Stimulated activated naive CD4-positive, alpha-beta T cell treated with Interleukin-2 at 50 U/mL for 16 hours (primary cell): Measurements from ENCODE around the gene RNF223.
"Not testable (repeated sequence)": the region's sequence is repeated elsewhere in the genome, so short reads cannot be mapped to it uniquely, and the experiment has no call there.

ENCODE experiments used
- DNase-seq: peaks from one replicate; lab custom pipeline; 2025; lab: John Stamatoyannopoulos, UW

Gene RNF223

GRCh38 chr1:1044455-1045078, 29.5 kb downstream of the RNF223 start:
- no peak for DNase-seq

DNA sequence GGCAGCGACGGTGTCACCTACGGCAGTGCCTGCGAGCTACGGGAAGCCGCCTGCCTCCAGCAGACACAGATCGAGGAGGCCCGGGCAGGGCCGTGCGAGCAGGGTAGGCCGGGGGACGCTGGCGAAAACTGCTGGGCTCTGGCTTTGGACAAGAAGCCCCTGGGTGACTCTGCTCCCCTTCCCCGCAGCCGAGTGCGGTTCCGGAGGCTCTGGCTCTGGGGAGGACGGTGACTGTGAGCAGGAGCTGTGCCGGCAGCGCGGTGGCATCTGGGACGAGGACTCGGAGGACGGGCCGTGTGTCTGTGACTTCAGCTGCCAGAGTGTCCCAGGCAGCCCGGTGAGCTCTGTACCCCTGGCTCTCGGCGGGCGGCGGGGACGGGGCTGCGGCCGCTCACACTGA, 30.2 kb downstream of the RNF223 start:
- no peak for DNase-seq

DNA sequence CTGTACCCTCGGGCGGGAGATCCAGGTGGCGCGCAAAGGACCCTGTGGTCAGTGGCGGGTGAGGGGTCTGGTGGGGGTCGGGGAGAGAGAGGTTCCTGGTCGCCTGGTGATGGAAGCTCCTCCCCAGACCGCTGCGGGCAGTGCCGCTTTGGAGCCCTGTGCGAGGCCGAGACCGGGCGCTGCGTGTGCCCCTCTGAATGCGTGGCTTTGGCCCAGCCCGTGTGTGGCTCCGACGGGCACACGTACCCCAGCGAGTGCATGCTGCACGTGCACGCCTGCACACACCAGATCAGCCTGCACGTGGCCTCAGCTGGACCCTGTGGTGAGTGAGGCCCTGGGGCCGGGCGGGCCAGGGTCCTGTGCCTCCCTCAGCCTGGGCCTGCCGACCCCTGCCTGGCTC, 30.7 kb downstream of the RNF223 start:
- no peak for DNase-seq

- DNase-seq = no peak
These were observed 31.3 kb downstream of the RNF223 start for GRCh38 chr1:1042835-1043234.

- DNase-seq = no peak
These were observed 32.2 kb downstream of the RNF223 start for GRCh38 chr1:1041873-1042272.

- no peak for DNase-seq
These were observed 33.0 kb downstream of the RNF223 start for GRCh38 chr1:1041092-1041523.

DNA sequence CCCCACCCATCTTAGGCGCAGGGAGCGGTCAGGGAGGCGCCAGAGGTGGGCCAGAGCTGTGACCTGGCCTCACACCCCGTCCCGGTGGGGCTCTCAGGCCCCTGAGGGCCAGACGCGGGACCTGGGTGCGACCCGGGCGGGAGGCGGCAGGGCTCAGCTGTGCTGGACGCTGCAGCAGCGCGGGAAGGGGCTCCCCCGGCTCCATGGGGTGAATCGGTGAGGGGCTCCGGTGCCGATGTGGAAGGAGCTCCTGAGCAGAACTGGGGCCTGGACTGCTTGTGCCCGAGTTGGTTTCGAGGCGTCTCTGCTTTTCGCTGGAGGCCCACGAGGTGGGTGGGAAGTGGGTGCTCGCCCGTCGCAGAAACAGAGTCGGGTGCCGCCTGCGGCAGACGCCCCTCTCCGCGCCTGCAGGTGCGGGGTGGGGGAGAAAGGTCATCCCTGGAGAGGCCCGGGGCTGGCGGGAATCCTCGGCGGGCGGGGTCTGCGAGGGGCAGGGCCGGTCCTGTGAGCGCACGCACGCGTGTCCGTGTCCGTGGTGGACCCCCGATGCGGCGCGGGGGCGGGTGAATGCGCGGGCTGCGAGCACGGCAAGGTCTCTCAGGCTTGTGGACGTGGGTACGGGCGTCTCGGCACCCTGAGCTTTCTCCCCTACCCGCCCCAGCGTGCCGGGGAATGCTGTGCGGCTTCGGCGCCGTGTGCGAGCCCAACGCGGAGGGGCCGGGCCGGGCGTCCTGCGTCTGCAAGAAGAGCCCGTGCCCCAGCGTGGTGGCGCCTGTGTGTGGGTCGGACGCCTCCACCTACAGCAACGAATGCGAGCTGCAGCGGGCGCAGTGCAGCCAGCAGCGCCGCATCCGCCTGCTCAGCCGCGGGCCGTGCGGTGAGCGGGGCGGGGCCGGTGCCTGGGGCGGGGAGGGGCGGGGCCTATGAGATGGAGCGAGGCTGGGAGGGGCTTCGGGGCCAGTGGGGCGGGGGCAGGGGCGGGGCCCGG, 33.8 kb downstream of the RNF223 start:
- peak; percentile 77 for DNase-seq

- DNase-seq = no peak
These were observed 34.8 kb downstream of the RNF223 start for GRCh38 chr1:1039145-1039910.

GRCh38 chr1:1038694-1039093, 35.4 kb downstream of the RNF223 start:
- DNase-seq = no peak

DNA sequence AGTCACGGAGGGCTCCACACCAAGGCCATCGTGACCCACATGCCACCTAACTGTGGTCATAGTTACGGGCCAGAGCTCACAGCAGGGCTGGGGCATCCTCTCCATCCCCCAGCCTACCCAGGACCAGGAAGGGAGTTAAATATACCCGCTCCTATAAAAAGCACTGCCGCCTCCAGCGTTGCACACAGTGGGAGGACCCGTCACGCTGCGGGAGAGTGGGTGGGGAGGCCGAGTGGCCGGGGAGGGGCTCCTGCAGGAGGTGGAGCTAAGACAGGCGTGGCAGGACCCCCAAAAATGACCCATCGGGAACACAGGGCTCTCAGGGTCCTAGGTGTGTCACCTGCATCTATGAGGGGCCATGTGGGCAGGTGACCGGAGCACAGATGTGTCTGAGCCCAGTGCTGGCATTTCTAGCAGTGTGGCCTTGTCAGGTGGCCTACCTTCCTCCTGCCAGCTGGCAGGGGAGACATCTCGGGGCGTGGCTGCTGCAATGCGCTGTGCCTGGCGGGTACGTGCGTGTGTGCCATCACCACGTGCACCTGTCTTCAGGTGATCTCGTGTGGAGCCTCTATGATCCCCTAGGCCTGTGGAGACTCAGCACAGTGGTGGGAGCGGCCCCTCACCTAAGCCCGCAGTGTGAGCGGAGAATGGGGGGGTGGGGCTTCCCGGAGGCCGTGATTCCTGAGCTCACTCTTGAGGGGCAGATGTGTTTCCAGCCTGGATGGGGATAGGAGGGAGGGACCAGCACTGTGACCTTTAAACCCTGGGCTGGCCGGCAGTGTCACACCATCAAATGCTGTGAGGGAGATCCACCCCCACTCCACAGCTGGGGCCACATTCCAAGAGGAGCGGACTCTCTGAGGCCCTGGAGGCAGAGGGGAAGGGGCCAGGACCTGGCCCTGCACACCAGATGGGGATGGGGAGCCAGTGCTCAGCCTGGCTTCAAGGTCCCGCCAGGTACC, 36.5 kb downstream of the RNF223 start:
- no peak for DNase-seq

DNA sequence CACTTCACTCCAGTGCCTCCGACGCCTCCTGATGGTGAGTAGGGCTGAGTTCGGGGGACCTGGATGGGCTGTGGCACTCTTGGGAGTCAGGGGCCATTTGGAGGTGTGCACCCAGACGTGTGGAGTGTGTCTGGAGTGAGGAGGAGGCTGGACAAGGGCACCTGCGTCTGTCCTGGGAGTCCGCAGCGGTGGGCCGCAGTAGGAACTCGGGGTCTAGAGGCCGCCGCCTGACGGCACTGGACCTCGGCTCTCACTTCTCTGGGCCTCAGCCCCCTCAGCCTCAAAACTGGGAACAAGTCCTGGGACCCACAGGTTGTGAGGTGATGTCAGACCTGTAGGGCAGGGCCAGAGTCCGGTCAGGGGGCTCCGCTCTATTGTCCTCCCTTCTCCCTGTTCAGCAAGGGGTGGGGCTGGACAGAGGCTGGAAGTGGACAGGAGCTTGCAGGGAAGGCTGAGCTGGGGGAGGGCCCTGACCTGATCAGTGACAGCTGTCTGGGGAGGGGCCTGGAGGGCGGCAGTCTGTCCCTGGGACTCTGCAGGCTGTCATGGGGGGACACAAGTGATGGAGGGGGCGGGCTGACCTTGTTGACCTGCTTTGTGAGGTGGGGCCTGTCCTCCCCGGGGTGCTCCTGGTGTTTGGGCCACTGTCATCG, 38.7 kb downstream of the RNF223 start:
- DNase-seq = no peak

- DNase-seq = no peak
These were observed 39.7 kb downstream of the RNF223 start for GRCh38 chr1:1034439-1034781.

- DNase-seq = no peak
These were observed 40.2 kb downstream of the RNF223 start for GRCh38 chr1:1033731-1034438.

DNA sequence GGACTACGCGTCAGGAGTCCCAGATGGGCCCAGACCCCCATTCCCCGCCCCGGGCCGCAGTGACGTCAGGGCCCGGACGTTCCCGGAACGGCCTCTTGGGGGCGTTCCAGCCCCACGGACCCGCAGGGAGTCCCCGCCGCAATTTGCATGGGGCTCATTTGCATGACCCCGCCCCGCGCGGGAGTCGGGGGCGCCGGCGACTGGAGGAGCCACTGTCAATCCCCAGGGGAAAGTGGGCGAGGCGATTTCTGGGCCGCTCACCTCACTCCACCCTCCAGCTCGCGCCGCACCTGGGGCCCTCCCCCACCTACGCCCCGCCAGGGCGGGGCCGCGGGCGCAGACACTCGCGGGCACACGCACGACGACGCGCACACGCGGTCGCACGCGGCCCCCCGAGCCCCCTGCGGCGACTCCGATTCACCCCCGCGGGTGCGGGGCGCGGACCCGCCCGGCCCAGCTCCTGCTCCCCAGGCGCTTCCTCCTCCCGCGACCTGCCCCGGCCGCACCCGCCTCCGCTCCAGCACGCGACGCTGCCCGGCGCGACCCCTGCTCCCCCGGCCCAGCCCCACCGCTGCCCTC, 41.0 kb downstream of the RNF223 start:
- DNase-seq = peak; percentile 84

- DNase-seq = no peak
These were observed 41.7 kb downstream of the RNF223 start for GRCh38 chr1:1032424-1032823.

DNA sequence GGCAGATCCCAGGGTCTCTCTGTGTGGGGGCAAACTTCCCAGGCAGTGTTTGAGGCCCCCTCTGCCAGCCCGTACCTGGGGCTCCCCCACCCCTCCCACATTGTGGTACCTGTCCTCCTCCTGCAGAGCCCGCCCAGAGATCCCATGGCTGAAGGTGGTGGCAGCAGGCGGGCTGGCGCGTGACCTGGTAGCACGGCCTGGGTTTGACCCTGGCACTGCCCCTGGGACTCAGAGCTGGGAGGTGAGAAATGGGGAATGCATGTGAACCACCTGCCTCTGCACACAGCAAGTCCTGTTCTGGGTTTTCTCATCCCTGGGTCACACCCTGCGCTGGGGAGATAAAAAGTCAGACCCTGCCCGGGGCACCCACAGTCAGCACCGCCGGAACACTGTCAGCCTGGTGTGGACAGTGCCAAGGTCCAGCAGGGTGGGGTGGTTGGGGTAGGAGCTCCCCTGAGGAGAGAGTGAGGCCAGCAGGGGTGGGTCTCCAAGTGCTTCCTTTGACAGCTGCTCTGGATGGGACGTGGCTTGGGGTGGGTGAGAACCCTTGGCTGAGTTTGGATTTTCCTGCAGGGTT, 42.4 kb downstream of the RNF223 start:
- DNase-seq = no peak

DNA sequence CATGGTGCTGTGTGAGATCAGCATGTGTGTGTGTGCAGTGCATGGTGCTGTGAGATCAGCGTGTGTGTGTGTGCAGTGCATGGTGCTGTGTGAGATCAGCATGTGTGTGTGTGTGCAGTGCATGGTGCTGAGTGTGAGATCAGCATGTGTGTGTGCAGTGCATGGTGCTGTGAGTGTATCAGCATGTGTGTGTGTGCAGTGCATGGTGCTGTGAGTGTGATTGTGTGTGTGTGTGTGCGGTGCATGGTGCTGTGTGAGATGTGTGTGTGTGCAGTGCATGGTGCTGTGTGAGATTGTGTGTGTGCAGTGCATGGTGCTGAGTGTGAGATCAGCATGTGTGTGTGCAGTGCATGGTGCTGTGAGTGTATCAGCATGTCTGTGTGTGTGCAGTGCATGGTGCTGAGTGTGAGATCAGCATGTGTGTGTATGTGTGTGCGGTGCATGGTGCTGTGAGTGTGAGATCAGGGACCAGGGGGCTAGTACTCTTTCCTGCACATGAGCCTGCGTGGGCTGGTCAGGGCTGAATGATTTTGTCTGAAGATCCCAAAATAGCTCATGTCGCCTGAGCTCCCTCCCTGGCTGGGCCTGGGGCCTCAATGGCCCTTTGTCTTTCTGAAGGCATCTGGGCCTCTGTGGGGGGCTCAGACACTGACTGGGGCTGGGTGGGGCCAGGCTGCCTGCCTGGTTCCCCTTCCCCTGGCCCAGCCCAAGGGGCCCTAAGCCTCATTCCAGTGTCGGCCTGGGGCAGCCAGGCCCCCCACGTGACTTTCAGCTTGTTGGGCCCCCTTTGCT, 43.0 kb downstream of the RNF223 start:
- DNase-seq = not testable (repeated sequence)

- no peak for DNase-seq
These were observed 46.3 kb downstream of the RNF223 start for GRCh38 chr1:1027791-1028190.
